ENCODE data around the gene CYGB. TPM values are rescaled to one million over a fixed set of nuclear protein-coding genes. Genes with fewer than 3 reads are reported as not detected.

The CYGB gene
- 0.61 TPM for polyA plus RNA-seq (2013, experiment 1 of 4)
- polyA plus RNA-seq (2013, experiment 2 of 4): 0.73 TPM
- 1.4 TPM for polyA plus RNA-seq (2013, experiment 3 of 4)
- polyA plus RNA-seq (2013, experiment 4 of 4): 1.4 TPM

DNA sequence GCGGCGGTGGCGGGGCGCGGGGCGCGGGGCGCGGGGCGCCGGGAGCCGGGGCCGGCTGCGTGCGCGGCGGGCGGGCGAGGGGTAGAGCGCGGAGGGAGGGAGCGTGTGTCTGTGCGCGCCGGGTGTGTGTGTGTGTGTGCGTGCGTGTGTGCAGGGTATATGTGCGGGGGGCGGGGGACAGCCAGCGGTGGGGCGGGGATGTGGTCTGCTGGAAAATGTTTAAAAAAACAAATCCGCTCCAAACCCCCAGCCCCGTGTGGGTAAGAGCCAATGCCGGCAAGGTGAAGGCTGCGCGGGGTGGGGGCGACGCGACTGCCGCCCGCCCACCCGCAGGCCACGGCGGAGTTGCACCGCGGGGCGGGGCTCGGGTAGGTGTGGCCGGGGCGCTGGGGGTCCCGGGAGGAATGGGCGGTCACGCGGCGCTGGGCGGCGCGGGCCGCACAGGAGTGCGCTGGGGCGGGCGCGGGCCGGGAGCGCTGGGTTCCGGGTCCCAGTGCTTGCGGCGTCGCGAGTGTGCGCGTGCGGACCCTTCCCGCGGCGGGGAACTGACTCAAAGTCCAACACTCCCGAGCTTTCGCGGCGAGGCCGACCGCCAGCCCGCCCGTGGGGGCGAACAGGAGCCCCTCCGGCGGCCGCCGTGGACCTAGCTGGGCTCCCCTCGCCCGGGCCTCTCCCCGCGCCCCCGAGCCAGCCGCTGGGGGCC, at the start of gene CYGB:
CYGB (minus strand) TSS at position 132 of the 703 bp plus-strand sequence. CDS start 167 bp downstream, outside the sequence.
- Histone ChIP-seq H3K4me1 (ENCODE audit: control insufficient read depth, insufficient read depth, low read length) (peaks cover 23% of the 10 kb centered on the region), H3K4me3 (ENCODE audit: insufficient read depth, low read depth, low read length) (peak within 1 kb of the TSS; percentile 41), H3K27me3 (ENCODE audit: control insufficient read depth, insufficient read depth, low read length, poor library complexity, severe bottlenecking) (peaks cover 46% of the 10 kb centered on the region), H3K36me3 (ENCODE audit: control insufficient read depth, insufficient read depth, low read length) (no peaks in the 10 kb centered on the region), H3K27ac (ENCODE audit: insufficient read depth, low read depth, low read length, poor library complexity, severe bottlenecking) (no peak within 1 kb of the TSS), H3K9me3 (ENCODE audit: control insufficient read depth, low read length) (no peaks in the 10 kb centered on the region)
- WGBS, 2 experiments: 0 to 1% methylated on average over 94 to 95 of the region's 95 CpGs

DNA sequence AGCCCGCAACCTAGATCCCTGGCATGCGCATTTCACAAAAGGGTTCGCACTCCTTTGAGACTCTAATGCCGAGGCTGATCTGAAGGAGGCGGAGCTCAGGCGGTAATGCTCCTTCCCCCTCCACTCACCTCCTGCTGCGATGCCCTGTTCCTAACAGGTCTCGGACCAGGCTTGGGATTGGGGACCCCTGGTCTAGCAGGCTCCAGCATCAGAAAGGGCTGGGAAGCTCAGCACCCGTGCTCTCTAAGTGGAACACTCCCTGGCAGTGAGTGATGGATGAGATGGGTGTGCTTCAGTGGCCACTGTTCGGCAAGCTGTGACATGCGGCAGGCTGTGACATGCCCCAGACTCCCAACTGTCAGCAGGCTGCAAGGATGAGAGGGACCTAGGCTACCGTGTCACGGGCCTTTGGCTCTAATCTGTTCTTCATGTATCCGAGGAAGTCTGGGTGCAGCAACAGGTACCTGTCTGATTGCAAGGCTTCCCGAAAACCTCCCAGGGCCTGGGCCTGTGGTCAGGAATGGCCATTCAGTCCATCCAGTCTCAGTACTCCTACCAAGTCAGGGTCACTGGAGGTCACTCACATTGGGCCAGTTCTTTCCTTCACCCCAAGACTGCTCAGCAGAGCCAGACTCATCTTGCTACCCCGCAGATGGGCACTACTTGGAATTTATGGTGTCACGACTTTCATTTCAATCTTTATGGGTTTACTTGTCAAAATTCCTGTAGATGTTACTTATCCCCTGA, 49.4 kb upstream of the CYGB start:
- 31 to 35% methylated on average over 17 of the region's 17 CpGs for WGBS, 2 experiments
- H3K4me3 ChIP-seq (ENCODE audit: insufficient read depth, low read depth, low read length): no peak overlapping the region
- H3K27me3 ChIP-seq (ENCODE audit: control insufficient read depth, insufficient read depth, low read length, poor library complexity, severe bottlenecking): peaks cover 66% of the 10 kb centered on the region
- H3K9me3 ChIP-seq (ENCODE audit: control insufficient read depth, low read length): no peaks in the 10 kb centered on the region
- H3K27ac ChIP-seq (ENCODE audit: insufficient read depth, low read depth, low read length, poor library complexity, severe bottlenecking): no peak overlapping the region
- peaks cover 8% of the 10 kb centered on the region for H3K4me1 ChIP-seq (ENCODE audit: control insufficient read depth, insufficient read depth, low read length)
- H3K36me3 ChIP-seq (ENCODE audit: control insufficient read depth, insufficient read depth, low read length): no peaks in the 10 kb centered on the region

DNA sequence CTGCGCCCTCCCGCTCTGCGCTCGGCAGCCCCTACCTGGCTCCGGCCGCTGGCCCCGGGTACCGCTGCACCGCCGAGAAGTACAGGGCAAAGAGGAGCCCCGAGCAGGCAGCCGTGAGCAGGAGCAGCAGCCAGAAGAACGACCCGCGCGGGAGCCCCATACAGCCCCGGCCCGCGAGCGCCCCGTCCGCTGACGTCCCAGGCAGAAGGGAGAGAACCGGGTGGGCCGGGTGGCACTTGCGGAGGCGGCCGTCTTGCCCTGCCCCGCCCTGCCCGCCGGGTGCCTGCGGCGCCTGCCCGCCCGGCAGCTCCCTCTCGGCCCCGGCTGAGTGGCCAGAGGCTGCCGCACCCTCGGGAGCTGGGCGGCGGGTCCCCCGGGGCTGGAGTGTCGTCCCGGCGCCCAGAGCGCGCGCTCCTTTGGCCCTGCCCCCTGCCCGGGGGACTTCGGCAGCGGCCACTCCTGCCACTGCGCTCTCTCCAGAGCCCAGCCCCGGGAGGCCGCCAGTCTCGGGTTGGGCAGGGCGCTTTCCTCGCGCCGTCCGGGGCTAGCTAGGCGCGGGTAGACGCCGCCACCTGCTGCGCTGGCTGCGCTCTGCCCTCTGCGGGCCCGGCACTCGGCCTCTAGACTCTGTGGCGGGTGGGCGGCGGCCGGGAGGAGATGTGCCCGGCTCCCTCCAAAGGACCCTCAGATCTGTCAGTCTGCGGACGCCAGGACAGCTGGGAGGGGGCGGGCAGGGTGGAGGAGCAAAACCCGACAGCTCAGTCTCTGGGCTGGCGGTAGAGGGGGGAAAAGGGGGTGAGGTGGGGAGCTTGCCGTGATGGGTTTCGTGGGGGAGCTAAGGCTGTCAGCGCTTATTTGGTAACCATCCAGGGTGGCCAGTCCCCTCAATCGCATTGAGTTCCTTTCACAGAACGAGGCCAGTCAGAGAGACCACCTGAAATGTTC, 48.4 kb upstream of the CYGB start, which contains the start of gene ST6GALNAC2:
ST6GALNAC2 (minus strand) TSS at position 212 of the 945 bp plus-strand sequence; CDS start at position 160, 52 bp downstream.
- 1% methylated on average over 84 of the region's 84 CpGs for WGBS, 2 experiments
- Histone ChIP-seq H3K9me3 (ENCODE audit: control insufficient read depth, low read length) (no peaks in the 10 kb centered on the region), H3K4me3 (ENCODE audit: insufficient read depth, low read depth, low read length) (peak within 1 kb of the TSS; percentile 41), H3K36me3 (ENCODE audit: control insufficient read depth, insufficient read depth, low read length) (no peaks in the 10 kb centered on the region), H3K27ac (ENCODE audit: insufficient read depth, low read depth, low read length, poor library complexity, severe bottlenecking) (no peak within 1 kb of the TSS), H3K27me3 (ENCODE audit: control insufficient read depth, insufficient read depth, low read length, poor library complexity, severe bottlenecking) (peaks cover 66% of the 10 kb centered on the region), H3K4me1 (ENCODE audit: control insufficient read depth, insufficient read depth, low read length) (peaks cover 15% of the 10 kb centered on the region)

DNA sequence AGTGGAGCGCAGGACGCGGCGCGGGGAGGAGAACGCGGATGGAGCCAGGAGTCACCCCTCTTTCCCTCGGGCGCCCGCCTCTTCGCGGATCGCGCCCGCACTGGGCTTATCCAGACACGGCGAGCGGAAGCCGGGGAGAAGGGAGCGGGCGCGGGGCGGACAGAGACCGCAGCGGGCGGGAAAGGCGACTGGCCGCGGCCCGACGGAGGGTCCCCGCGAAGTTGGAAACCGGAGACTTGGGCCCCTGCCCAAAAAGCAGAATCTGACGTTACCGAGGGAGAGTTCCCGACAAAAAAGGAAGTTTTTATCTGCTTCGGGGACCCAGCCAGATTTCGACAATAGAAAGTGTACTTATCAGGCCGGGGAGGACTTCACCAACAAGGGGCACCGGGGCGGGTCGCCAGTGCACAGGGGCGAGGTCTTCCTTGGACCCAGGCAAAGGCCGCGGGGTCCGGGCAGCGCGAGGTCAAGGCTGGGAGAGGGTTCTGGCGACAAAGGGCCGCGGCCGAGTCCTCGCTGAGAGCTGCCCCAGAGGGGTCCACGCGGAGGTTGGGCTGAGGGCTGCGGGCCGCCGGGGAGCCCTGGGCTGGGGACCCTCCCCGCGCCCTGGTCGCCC, 47.6 kb upstream of the CYGB start:
- H3K27me3 ChIP-seq (ENCODE audit: control insufficient read depth, insufficient read depth, low read length, poor library complexity, severe bottlenecking): peaks cover 66% of the 10 kb centered on the region
- peak overlapping the region; percentile 41 for H3K4me3 ChIP-seq (ENCODE audit: insufficient read depth, low read depth, low read length)
- no peaks in the 10 kb centered on the region for H3K9me3 ChIP-seq (ENCODE audit: control insufficient read depth, low read length)
- no peak overlapping the region for H3K27ac ChIP-seq (ENCODE audit: insufficient read depth, low read depth, low read length, poor library complexity, severe bottlenecking)
- WGBS, 2 experiments: 1% methylated on average over 62 of the region's 62 CpGs
- H3K36me3 ChIP-seq (ENCODE audit: control insufficient read depth, insufficient read depth, low read length): no peaks in the 10 kb centered on the region
- H3K4me1 ChIP-seq (ENCODE audit: control insufficient read depth, insufficient read depth, low read length): peaks cover 18% of the 10 kb centered on the region

DNA sequence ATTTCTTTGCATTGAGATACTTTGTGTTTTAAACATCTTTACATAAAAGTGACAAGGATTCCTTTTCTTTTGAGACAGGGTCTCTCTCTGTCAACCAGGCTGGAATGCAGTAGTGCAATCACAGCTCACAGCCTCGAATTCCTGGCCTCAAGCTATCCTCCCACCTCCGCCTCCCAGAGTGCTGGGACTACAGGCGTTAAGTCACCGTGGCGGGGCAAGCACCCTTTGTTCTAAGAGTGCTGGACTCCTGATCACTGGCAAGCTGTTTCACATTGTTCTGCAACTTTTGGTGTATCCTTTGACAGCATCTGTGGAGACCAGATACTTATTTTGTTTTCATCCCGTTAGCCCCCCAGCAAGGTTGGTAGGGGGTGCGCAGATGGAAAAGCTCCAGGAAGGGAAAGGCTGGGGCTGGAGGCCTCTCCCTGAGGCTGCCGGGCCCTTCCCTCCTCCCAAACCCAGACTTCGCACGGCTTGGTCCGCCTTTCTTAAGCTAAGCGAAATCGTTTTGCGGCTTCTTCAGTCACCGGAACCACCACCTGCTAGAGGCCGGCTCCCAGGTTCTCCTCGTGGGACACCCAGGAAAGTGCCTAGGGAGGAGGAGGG, 47.0 kb upstream of the CYGB start:
- Histone ChIP-seq H3K27me3 (ENCODE audit: control insufficient read depth, insufficient read depth, low read length, poor library complexity, severe bottlenecking) (peaks cover 66% of the 10 kb centered on the region), H3K36me3 (ENCODE audit: control insufficient read depth, insufficient read depth, low read length) (no peaks in the 10 kb centered on the region), H3K4me1 (ENCODE audit: control insufficient read depth, insufficient read depth, low read length) (peaks cover 18% of the 10 kb centered on the region), H3K9me3 (ENCODE audit: control insufficient read depth, low read length) (no peaks in the 10 kb centered on the region), H3K27ac (ENCODE audit: insufficient read depth, low read depth, low read length, poor library complexity, severe bottlenecking) (no peak overlapping the region), H3K4me3 (ENCODE audit: insufficient read depth, low read depth, low read length) (peak overlapping the region; percentile 41)
- 9 to 10% methylated on average over 17 of the region's 17 CpGs for WGBS, 2 experiments

DNA sequence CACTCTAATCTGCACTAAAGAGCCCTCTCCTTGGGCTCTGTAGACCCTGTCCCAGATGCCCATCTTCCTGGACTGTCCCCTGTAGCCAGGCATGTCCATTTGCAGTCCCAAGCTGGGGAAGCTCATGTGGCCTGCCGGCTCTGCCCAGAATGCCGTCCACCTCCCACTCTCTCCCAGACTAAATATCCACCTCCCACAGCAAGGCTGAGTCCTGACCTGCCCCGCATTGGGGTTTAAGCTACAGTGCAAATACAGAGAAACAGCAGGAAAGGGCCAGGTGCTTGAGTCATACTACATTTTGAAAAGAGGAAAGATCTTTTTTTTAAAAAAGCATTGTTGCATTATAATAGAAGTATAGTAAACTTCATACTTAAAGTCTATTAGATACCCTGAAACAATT, 45.2 kb upstream of the CYGB start:
- Histone ChIP-seq H3K27ac (ENCODE audit: insufficient read depth, low read depth, low read length, poor library complexity, severe bottlenecking) (no peak overlapping the region), H3K36me3 (ENCODE audit: control insufficient read depth, insufficient read depth, low read length) (no peaks in the 10 kb centered on the region), H3K4me1 (ENCODE audit: control insufficient read depth, insufficient read depth, low read length) (peaks cover 18% of the 10 kb centered on the region), H3K27me3 (ENCODE audit: control insufficient read depth, insufficient read depth, low read length, poor library complexity, severe bottlenecking) (peaks cover 56% of the 10 kb centered on the region), H3K4me3 (ENCODE audit: insufficient read depth, low read depth, low read length) (no peak overlapping the region), H3K9me3 (ENCODE audit: control insufficient read depth, low read length) (no peaks in the 10 kb centered on the region)
- WGBS, 2 experiments: 75 to 90% methylated on average over 3 of the region's 3 CpGs

DNA sequence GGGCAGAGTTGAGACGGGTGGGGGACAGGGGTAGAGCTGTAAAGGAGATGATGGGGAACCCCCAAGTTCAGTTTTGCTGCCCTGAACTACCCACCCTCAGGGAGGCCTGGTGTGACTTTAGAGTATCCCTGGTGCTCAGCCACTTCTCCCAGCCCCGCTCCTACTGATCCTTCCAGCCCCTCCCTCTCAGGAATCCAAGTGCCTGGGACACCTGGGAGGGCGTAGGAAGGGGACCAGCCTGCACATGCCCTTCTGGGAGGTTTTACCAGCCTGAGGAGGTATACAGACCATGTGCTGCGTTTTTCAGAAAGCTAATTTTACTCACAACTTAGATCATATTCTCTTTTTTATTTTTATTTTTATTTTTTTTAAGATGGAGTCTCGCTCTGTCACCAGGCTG, 44.0 kb upstream of the CYGB start:
- H3K27me3 ChIP-seq (ENCODE audit: control insufficient read depth, insufficient read depth, low read length, poor library complexity, severe bottlenecking): peaks cover 44% of the 10 kb centered on the region

DNA sequence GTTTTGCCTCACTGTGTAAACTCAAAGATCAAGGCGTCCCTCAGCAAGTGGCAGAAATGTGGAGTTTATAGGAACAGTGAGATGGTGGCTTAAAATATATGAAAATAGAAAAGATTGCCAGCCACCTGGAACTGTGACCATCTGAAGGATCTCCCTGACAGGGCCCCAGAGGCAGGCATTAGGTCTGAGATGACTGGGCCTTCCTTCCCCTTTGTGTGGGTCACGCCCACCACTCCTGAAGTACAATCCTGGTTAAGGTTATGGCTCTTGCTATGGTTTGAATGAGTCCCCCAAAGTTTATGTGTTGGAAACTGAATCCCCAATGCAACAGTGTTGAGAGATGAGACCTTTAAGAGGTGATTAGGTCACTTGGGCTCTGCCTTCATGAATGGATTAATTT, 41.8 kb upstream of the CYGB start:
- Histone ChIP-seq H3K27ac (ENCODE audit: insufficient read depth, low read depth, low read length, poor library complexity, severe bottlenecking) (no peak overlapping the region), H3K4me3 (ENCODE audit: insufficient read depth, low read depth, low read length) (no peak overlapping the region), H3K4me1 (ENCODE audit: control insufficient read depth, insufficient read depth, low read length) (peaks cover 12% of the 10 kb centered on the region), H3K9me3 (ENCODE audit: control insufficient read depth, low read length) (no peaks in the 10 kb centered on the region), H3K27me3 (ENCODE audit: control insufficient read depth, insufficient read depth, low read length, poor library complexity, severe bottlenecking) (peaks cover 22% of the 10 kb centered on the region), H3K36me3 (ENCODE audit: control insufficient read depth, insufficient read depth, low read length) (no peaks in the 10 kb centered on the region)
- 86 to 95% methylated on average over 2 of the region's 2 CpGs for WGBS, 2 experiments

More for the DNA sequence above, 44.0 kb upstream of the CYGB start:
- peaks cover 16% of the 10 kb centered on the region for H3K4me1 ChIP-seq (ENCODE audit: control insufficient read depth, insufficient read depth, low read length)
- H3K36me3 ChIP-seq (ENCODE audit: control insufficient read depth, insufficient read depth, low read length): no peaks in the 10 kb centered on the region
- H3K9me3 ChIP-seq (ENCODE audit: control insufficient read depth, low read length): no peaks in the 10 kb centered on the region
- H3K27ac ChIP-seq (ENCODE audit: insufficient read depth, low read depth, low read length, poor library complexity, severe bottlenecking): no peak overlapping the region
- no peak overlapping the region for H3K4me3 ChIP-seq (ENCODE audit: insufficient read depth, low read depth, low read length)
- WGBS, 2 experiments: 88 to 90% methylated on average over 5 of the region's 5 CpGs

DNA sequence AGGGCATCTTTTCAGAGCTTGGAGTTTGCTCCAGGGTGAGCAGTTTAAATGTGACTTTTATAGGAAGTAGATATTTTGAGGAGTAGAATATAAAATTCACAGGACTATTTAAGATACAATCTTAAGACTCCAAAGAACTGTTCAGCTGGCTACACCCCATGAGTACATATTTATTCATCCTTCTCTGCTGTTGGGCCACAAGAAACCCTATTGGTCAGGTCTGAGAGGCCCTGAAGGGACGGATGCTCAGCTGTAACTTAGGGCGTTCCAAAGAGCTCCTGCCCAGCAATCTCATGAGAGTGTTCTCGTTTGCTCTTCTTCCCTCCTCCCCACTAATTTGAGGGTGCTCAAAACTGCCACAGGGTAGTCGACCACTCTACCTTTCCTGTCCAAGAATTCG, 40.9 kb upstream of the CYGB start:
- Histone ChIP-seq H3K9me3 (ENCODE audit: control insufficient read depth, low read length) (no peaks in the 10 kb centered on the region), H3K4me1 (ENCODE audit: control insufficient read depth, insufficient read depth, low read length) (peaks cover 10% of the 10 kb centered on the region), H3K4me3 (ENCODE audit: insufficient read depth, low read depth, low read length) (no peak overlapping the region), H3K27ac (ENCODE audit: insufficient read depth, low read depth, low read length, poor library complexity, severe bottlenecking) (no peak overlapping the region), H3K27me3 (ENCODE audit: control insufficient read depth, insufficient read depth, low read length, poor library complexity, severe bottlenecking) (peaks cover 13% of the 10 kb centered on the region), H3K36me3 (ENCODE audit: control insufficient read depth, insufficient read depth, low read length) (no peaks in the 10 kb centered on the region)
- 87 to 90% methylated on average over 5 of the region's 5 CpGs for WGBS, 2 experiments

Data from ectodermal cell (in vitro differentiated cells).